Measurements from ENCODE around the gene MRPL49. TPM values are rescaled to one million over a fixed set of nuclear protein-coding genes. Genes with fewer than 3 reads are reported as not detected.

The MRPL49 gene
- total and polyA plus RNA-seq, 2 of the 13 experiments (the other 11 are each of a cell fraction or from before 2014, with no cell fraction given), result 39.2 to 53.3 TPM

GRCh38 chr11:65121865-65122696 is at the start of gene MRPL49, which contains the start of gene FAU (continued):
- TF ChIP-seq NCOR1 (IDR thresholded peaks at IDR 0.05; ENCODE audit: borderline replicate concordance, low read length) (no peak), ATRX (CRISPR knock-in tag; IDR thresholded peaks at IDR 0.05; ENCODE audit: borderline replicate concordance) (no peak), MYNN (CRISPR knock-in tag; IDR thresholded peaks at IDR 0.05; ENCODE audit: low read depth) (no peak), FOXP1 (IDR thresholded peaks at IDR 0.05) (no peak), FOXP1 (CRISPR knock-in tag; IDR thresholded peaks at IDR 0.05) (no peak), AHDC1 (CRISPR knock-in tag; IDR thresholded peaks at IDR 0.05; ENCODE audit: borderline replicate concordance) (no peak), ARID5B (CRISPR knock-in tag; IDR thresholded peaks at IDR 0.05) (peak; percentile 32; the same call in 1 of the 2 replicates), ZNF563 (CRISPR knock-in tag; IDR thresholded peaks at IDR 0.05) (peak; percentile 52; the same call in 1 of the 2 replicates), ZNF292 (CRISPR knock-in tag; IDR thresholded peaks at IDR 0.05; ENCODE audit: borderline replicate concordance, low read depth) (0 out of 2 replicates have a peak, but pooled peaks have one; percentile 16), MAFG (CRISPR knock-in tag; IDR thresholded peaks at IDR 0.05) (no peak), ZBTB42 (CRISPR knock-in tag; IDR thresholded peaks at IDR 0.05) (peak; percentile 39; the same call in 1 of the 2 replicates), ZNF326 (CRISPR knock-in tag; IDR thresholded peaks at IDR 0.05; ENCODE audit: borderline replicate concordance) (no peak), MED1 (CRISPR knock-in tag; IDR thresholded peaks at IDR 0.05) (peak; percentile 80), GATAD1 (CRISPR knock-in tag; IDR thresholded peaks at IDR 0.05) (peak; percentile 97), CEBPZ (IDR thresholded peaks at IDR 0.05; ENCODE audit: low read length) (no peak)

Data from HepG2 (cell line).